A549 (cell line): ENCODE measurements around the gene POLD1. TPM values are rescaled to one million over a fixed set of nuclear protein-coding genes. Genes with fewer than 3 reads are reported as not detected.

Experiments
- ATAC-seq, 2 experiments: fragments of 200-7000 bp in 1 of 2; fragments of >200 bp in 1 of 2; cut with Nextera tagmentation in 1 of 2; cut with Tn5 transposase in 1 of 2; 3 replicates each; pipeline versions ENCODE4 v1.8.0 to v1.9.1; 2018 to 2020; ENCODE audit warnings: mild to moderate bottlenecking in 1 of 2, moderate library complexity in 1 of 2
- CTCF ChIA-PET: fragments of 300-600 bp; sonication (Branson Sonifier 250); formaldehyde crosslinking; extraction: SDS; loops from one replicate; lab custom pipeline; 2021; ENCODE audit warnings: antibody characterized with exemption, inconsistent platforms; lab: Yijun Ruan, JAX
- POLR2A ChIA-PET: fragments of 350-600 bp; formaldehyde crosslinking; extraction: SDS; loops from one replicate; lab custom pipeline; 2021; ENCODE audit warnings: antibody characterized with exemption, inconsistent platforms; lab: Yijun Ruan, JAX
- DNase-seq, 2 experiments: peaks; one replicate each; pipeline versions ENCODE4 v3.0.0 to v3.0.0-alpha.2; 2011 to 2016; ENCODE audit warnings: low read depth in 1 of 2, low spot score in 1 of 2
- FAIRE-seq: peaks from 2 replicates; lab custom pipeline; 2011; peaks lifted over from hg19 to GRCh38; lab: Jason Lieb, UNC
- H3K27ac ChIP-seq, 2 experiments: fragments of >200 bp; sonication (Bioruptor Twin); formaldehyde crosslinking; 3 replicates each; pipeline ENCODE4 v1.5.1; 2016 to 2017
- H3K4me1 ChIP-seq: fragments of >200 bp; sonication (Bioruptor Twin); formaldehyde crosslinking; 3 replicates; pipeline ENCODE4 v1.6.1; 2016
- H3K4me2 ChIP-seq: fragments of >200 bp; sonication (Bioruptor Twin); formaldehyde crosslinking; 3 replicates; pipeline ENCODE4 v1.6.1; 2016
- H3K4me3 ChIP-seq: fragments of >200 bp; sonication (Bioruptor Twin); formaldehyde crosslinking; 3 replicates; pipeline ENCODE4 v1.5.1; 2016
- H3K9me3 ChIP-seq: fragments of >200 bp; sonication (Bioruptor Twin); formaldehyde crosslinking; 3 replicates; pipeline ENCODE4 v1.6.1; 2016
- BCL3 ChIP-seq: fragments of >200 bp; sonication (Bioruptor Twin); formaldehyde crosslinking; IDR thresholded peaks from 3 replicates; pipeline ENCODE4 v1.6.1; 2016
- BHLHE40 ChIP-seq: IDR thresholded peaks from 2 replicates; pipeline ENCODE4 v1.6.1; 2012; ENCODE audit warnings: low read depth, low read length, inconsistent platforms
- CBX8 ChIP-seq: fragments of 200-600 bp; sonication (generic); IDR thresholded peaks from 2 replicates; pipeline ENCODE4 v1.6.1; 2016
- ESRRA ChIP-seq: fragments of 150-350 bp; IDR thresholded peaks from 2 replicates; pipeline ENCODE4 v1.6.1; 2014; ENCODE audit warnings: mild to moderate bottlenecking, low read length, borderline replicate concordance
- FOSB ChIP-seq: fragments of 250-450 bp; sonication (Bioruptor Pico); IDR thresholded peaks from 2 replicates; pipeline ENCODE4 v1.5.0; 2020; ENCODE audit warnings: mild to moderate bottlenecking, moderate library complexity
- FOSL2 ChIP-seq, 2 experiments: fragments of 450-650 bp in 1 of 2; fragments of >200 bp in 1 of 2; sonication (Bioruptor Twin) in 1 of 2; formaldehyde crosslinking; IDR thresholded peaks; 2 replicates each; pipeline versions ENCODE4 v1.5.0 to v1.6.1; 2016 to 2020; ENCODE audit warnings: mild to moderate bottlenecking in 1 of 2, moderate library complexity in 1 of 2
- FOXS1 ChIP-seq: fragments of 250-450 bp; sonication (Bioruptor Pico); IDR thresholded peaks from 2 replicates; pipeline ENCODE4 v1.5.0; 2020; ENCODE audit warnings: mild to moderate bottlenecking, moderate library complexity
- HES2 ChIP-seq: fragments of >200 bp; sonication (Bioruptor Twin); formaldehyde crosslinking; IDR thresholded peaks from 2 replicates; pipeline ENCODE4 v1.6.1; 2016
- HMGXB4 ChIP-seq: fragments of 250-450 bp; sonication (Bioruptor Pico); IDR thresholded peaks from 2 replicates; pipeline ENCODE4 v1.5.0; 2021; ENCODE audit warnings: mild to moderate bottlenecking, moderate library complexity, borderline replicate concordance
- HOXA7 ChIP-seq: fragments of 250-450 bp; sonication (Bioruptor Pico); IDR thresholded peaks from 2 replicates; pipeline ENCODE4 v1.5.0; 2020; ENCODE audit warnings: mild to moderate bottlenecking, moderate library complexity
- JUN ChIP-seq, 2 experiments: fragments of >200 bp; sonication (Bioruptor Twin); formaldehyde crosslinking; IDR thresholded peaks; 2 replicates in 1 of 2; 3 replicates in 1 of 2; pipeline ENCODE4 v1.6.1; 2016 to 2017
- KDM1A ChIP-seq: fragments of 200-600 bp; sonication (generic); IDR thresholded peaks from 2 replicates; pipeline ENCODE4 v1.6.1; 2016; ENCODE audit warnings: low read depth, mild to moderate bottlenecking
- PBX3 ChIP-seq: IDR thresholded peaks from 2 replicates; pipeline ENCODE4 v1.6.1; 2012
- POLR2AphosphoS2 ChIP-seq: conservative IDR thresholded peaks from 2 replicates; pipeline ENCODE4 v1.6.1; 2012; ENCODE audit warnings: low read length, improper control_type of control experiment, inconsistent platforms
- RAD21 ChIP-seq, 2 experiments: fragments of >200 bp in 1 of 2; sonication (Bioruptor Twin) in 1 of 2; formaldehyde crosslinking in 1 of 2; IDR thresholded peaks in 1 of 2; conservative IDR thresholded peaks in 1 of 2; 2 replicates in 1 of 2; 3 replicates in 1 of 2; pipeline ENCODE4 v1.6.1; 2012 to 2018; ENCODE audit warnings: inconsistent platforms in 1 of 2
- RCOR1 ChIP-seq: fragments of 150-350 bp; IDR thresholded peaks from 2 replicates; pipeline ENCODE4 v1.6.1; 2014; ENCODE audit warnings: antibody characterized with exemption, low read length, low read depth
- REST ChIP-seq: fragments of 200-600 bp; sonication (generic); IDR thresholded peaks from 2 replicates; pipeline ENCODE4 v1.6.1; 2016; ENCODE audit warnings: antibody characterized with exemption, mild to moderate bottlenecking, moderate library complexity
- SMC3 ChIP-seq: fragments of >200 bp; sonication (Bioruptor Twin); formaldehyde crosslinking; IDR thresholded peaks from 3 replicates; pipeline ENCODE4 v1.6.1; 2018; ENCODE audit warnings: inconsistent platforms
- TFCP2L1 ChIP-seq: fragments of 250-450 bp; sonication (Bioruptor Pico); IDR thresholded peaks from 2 replicates; pipeline ENCODE4 v1.5.0; 2021; ENCODE audit warnings: mild to moderate bottlenecking
- TP53 ChIP-seq: fragments of 250-450 bp; sonication (Bioruptor Pico); IDR thresholded peaks from 2 replicates; pipeline ENCODE4 v1.5.0; 2021; ENCODE audit warnings: mild to moderate bottlenecking, moderate library complexity
- USF2 ChIP-seq: fragments of 450-650 bp; IDR thresholded peaks from 2 replicates; pipeline ENCODE4 v1.6.1; 2014; ENCODE audit warnings: antibody characterized with exemption
- ZFP36 ChIP-seq: fragments of 450-650 bp; IDR thresholded peaks from 2 replicates; pipeline ENCODE4 v1.6.1; 2014; ENCODE audit warnings: borderline replicate concordance; ENCODE audit not compliant: partially characterized antibody
- ZNF302 ChIP-seq: fragments of 250-450 bp; sonication (Bioruptor Pico); IDR thresholded peaks from 2 replicates; pipeline ENCODE4 v1.9.0; 2021; ENCODE audit warnings: inconsistent platforms, mild to moderate bottlenecking, moderate library complexity
- WGBS: methylation state at CpG from one replicate; pipeline ENCODE4 v1.1.6; 2017; ENCODE audit errors: missing lambda C conversion rate; 5-methylcytosine and 5-hydroxymethylcytosine counted together
- polyA plus RNA-seq, 4 experiments: library from polyadenylated mRNA; depleted of rRNA in 3 of 4; stranded (reverse); fragments of >200 nt; fragmentation: RNase III in 1 of 4; extraction: RNeasy Plus Mini Kit Qiagen cat#74134 plus additional on column Dnase treatment in 1 of 4; gene quantifications; 2 replicates in 3 of 4; 3 replicates in 1 of 4; pipeline ENCODE4 v1.2.3, GENCODE V29; 2011 to 2017

POLD1 gene
- polyA plus RNA-seq, 2 of the 4 experiments (the other 2 are of a cell fraction) = 26.1 to 88.8 TPM

GRCh38 chr19:50379602-50380001 lies 4.5 kb upstream of the POLD1 start:
- POLR2A ChIA-PET = no interaction called here
- H3K9me3 ChIP-seq = no peaks in the 10 kb centered on the region
- ATAC-seq = no peak
- TF ChIP-seq KDM1A (no peak), FOSL2 (IDR thresholded peaks at IDR 0.05) (no peak), FOSL2 (CRISPR knock-in tag; IDR thresholded peaks at IDR 0.05) (no peak), ZFP36 (no peak), CBX8 (no peak), SMC3 (no peak), HMGXB4 (CRISPR knock-in tag) (no peak), FOSB (no peak), TP53 (CRISPR knock-in tag) (no peak), ZNF302 (CRISPR knock-in tag) (no peak), ESRRA (no peak), BHLHE40 (no peak), RAD21 (conservative IDR thresholded peaks at IDR 0.05 in 1 of 2, IDR thresholded peaks at IDR 0.05 in 1 of 2) (no peak), HES2 (no peak)
- peaks cover 13% of the 10 kb centered on the region; the same call in 2 of the 3 replicates for H3K4me1 ChIP-seq
- FAIRE-seq = no peak
- WGBS = 92% methylated on average over 11 of the region's 11 CpGs
- CTCF ChIA-PET = interaction anchor here (1.2 to 4.3 kb wide), 3 partner anchors 9 to 82 kb away, joined by 3 to 20 read pairs (median 8); no protein-coding TSS in a partner anchor
- no peak overlapping the region for H3K4me2 ChIP-seq
- no peak overlapping the region for H3K27ac ChIP-seq
- DNase-seq = no peak
- no peak overlapping the region for H3K4me3 ChIP-seq

GRCh38 chr19:50380137-50380536 lies 4.0 kb upstream of the POLD1 start:
- WGBS = 94% methylated on average over 11 of the region's 11 CpGs
- no peak for DNase-seq
- FAIRE-seq = no peak
- ATAC-seq = no peak
- POLR2A ChIA-PET = no interaction called here
- H3K9me3 ChIP-seq = no peaks in the 10 kb centered on the region
- H3K4me1 ChIP-seq = peaks cover 16% of the 10 kb centered on the region
- no peak overlapping the region for H3K27ac ChIP-seq
- no peak overlapping the region for H3K4me3 ChIP-seq
- TF ChIP-seq USF2 = no peak
- no peak for TF ChIP-seq JUN (IDR thresholded peaks at IDR 0.05)
- no peak for TF ChIP-seq TFCP2L1
- TF ChIP-seq FOXS1 (CRISPR knock-in tag) = no peak
- no peak for TF ChIP-seq RAD21 (conservative IDR thresholded peaks at IDR 0.05 in 1 of 2, IDR thresholded peaks at IDR 0.05 in 1 of 2)
- no peak for TF ChIP-seq PBX3
- TF ChIP-seq HOXA7 (CRISPR knock-in tag) = no peak
- no peak for TF ChIP-seq RCOR1
- H3K4me2 ChIP-seq = no peak overlapping the region
- CTCF ChIA-PET = interaction anchor here (1.2 to 4.3 kb wide), 3 partner anchors 10 to 81 kb away, joined by 3 to 20 read pairs (median 8); no protein-coding TSS in a partner anchor

GRCh38 chr19:50380751-50381151 lies 3.4 kb upstream of the POLD1 start:
- Histone ChIP-seq H3K4me3 (no peak overlapping the region), H3K4me1 (peaks cover 20% of the 10 kb centered on the region), H3K4me2 (no peak overlapping the region), H3K9me3 (no peaks in the 10 kb centered on the region), H3K27ac (no peak overlapping the region)
- WGBS = 92% methylated on average over 8 of the region's 8 CpGs
- CTCF ChIA-PET = interaction anchor here (1.2 to 4.3 kb wide), 3 partner anchors 10 to 81 kb away, joined by 3 to 20 read pairs (median 8); no protein-coding TSS in a partner anchor
- ATAC-seq (no peak), FAIRE-seq (no peak), DNase-seq (no peak)
- POLR2A ChIA-PET = no interaction called here
- TF ChIP-seq BCL3 = no peak
- no peak for TF ChIP-seq BHLHE40
- no peak for TF ChIP-seq POLR2AphosphoS2
- no peak for TF ChIP-seq ESRRA
- TF ChIP-seq ZNF302 (CRISPR knock-in tag) = no peak
- TF ChIP-seq REST = no peak
